Measurements from ENCODE around the gene CRYZL1.

DNA sequence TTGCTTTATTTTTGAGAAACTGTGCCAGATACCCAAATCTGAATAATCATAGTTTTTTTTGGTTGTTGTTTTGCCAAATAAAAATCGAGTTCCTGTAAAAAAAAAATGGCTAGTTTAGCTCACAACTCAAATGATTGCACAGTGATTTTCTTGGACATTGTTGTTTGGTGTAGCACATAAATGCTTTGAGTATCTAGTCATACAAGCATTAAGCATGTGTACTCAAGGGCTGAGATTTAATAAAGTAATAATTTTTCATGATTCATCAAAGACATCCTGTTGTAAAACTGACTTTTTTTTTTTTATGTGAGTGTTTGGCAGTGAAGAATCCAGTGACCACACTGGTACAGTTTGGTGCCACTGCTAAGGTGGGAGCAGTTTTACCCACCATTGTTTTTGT lies 19.6 kb upstream of the CRYZL1 start:
- TF ChIP-seq, protein P1, sequence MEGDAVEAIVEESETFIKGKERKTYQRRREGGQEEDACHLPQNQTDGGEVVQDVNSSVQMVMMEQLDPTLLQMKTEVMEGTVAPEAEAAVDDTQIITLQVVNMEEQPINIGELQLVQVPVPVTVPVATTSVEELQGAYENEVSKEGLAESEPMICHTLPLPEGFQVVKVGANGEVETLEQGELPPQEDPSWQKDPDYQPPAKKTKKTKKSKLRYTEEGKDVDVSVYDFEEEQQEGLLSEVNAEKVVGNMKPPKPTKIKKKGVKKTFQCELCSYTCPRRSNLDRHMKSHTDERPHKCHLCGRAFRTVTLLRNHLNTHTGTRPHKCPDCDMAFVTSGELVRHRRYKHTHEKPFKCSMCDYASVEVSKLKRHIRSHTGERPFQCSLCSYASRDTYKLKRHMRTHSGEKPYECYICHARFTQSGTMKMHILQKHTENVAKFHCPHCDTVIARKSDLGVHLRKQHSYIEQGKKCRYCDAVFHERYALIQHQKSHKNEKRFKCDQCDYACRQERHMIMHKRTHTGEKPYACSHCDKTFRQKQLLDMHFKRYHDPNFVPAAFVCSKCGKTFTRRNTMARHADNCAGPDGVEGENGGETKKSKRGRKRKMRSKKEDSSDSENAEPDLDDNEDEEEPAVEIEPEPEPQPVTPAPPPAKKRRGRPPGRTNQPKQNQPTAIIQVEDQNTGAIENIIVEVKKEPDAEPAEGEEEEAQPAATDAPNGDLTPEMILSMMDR (conservative IDR thresholded peaks at IDR 0.05 in 1 of 2, IDR thresholded peaks at IDR 0.05 in 1 of 2; ENCODE audit: low read depth in 1 of 2, low read length in 2 of 2) = no peak
- no peak for TF ChIP-seq EZH2 (IDR thresholded peaks at IDR 0.05; ENCODE audit: low read length, missing control alignments)
